ENCODE measurements around the gene THEM5.
"Not testable (repeated sequence)": the region's sequence is repeated elsewhere in the genome, so short reads cannot be mapped to it uniquely, and the experiment has no call there.

The THEM5 gene

DNA sequence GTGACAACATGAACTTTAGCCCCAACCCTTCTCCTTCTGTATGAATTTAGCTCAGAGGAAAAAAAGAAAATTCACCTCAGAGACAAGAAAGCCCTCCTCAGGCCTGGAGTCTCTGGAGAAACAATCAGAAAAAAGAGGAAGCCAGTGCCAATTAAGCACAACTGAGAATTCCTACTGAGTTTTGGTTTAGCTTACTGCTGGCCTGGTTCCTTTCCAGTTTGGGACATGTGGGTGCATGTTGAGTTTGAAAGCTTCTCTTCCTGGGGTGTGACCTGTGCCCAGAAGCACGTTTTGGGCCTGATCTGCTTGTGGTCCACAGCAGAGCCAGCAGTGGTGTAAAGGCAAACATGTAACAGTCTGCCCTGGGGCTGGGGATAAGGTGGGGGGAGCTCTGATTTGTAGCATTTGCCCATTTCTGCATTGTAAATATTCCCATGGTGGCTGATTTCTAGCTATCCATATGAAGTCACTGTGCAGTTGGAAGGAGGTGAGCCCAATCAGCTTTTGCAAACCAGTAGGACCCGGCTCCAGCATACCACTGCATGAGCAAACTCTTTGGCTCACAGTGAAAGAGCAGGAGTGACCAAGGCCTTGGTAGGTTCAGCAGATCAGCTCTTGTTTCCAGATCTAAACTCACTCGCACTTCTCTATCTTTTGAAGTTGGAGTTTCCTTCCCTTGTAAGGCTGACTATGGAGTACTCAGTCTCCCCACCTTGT, 4.7 kb upstream of the THEM5 start:
- Histone ChIP-seq H3K9ac (ENCODE audit: low read length) (no peak overlapping the region), H2AFZ (ENCODE audit: low read length) (no peak overlapping the region), H3F3A (ENCODE audit: insufficient read depth, low read length) (no peaks in the 10 kb centered on the region), H3K4me2 (ENCODE audit: low read depth, low read length) (no peak overlapping the region), H4K20me1 (ENCODE audit: insufficient read depth, low read length) (no peaks in the 10 kb centered on the region), H3K9me2 (replicated peaks; ENCODE audit: insufficient read depth, low read length) (no peaks in the 10 kb centered on the region), H3K4me1 (ENCODE audit: low read length) (peaks cover 10% of the 10 kb centered on the region), H3K36me3 (replicated peaks; ENCODE audit: insufficient read depth, low read length) (no peaks in the 10 kb centered on the region), H3K27me3 (replicated peaks; ENCODE audit: insufficient read depth, low read length) (no peaks in the 10 kb centered on the region), H3K79me2 (ENCODE audit: low read length) (no peaks in the 10 kb centered on the region), H3K9me3 (replicated peaks; ENCODE audit: insufficient read depth, low read length) (no peaks in the 10 kb centered on the region), H3K4me3 (ENCODE audit: low read length) (no peak overlapping the region), H3K27ac (ENCODE audit: low read length) (no peak overlapping the region)
- TF ChIP-seq EZH2phosphoT487 (IDR thresholded peaks at IDR 0.05; ENCODE audit: low read length) (no peak), EZH2 (optimal IDR thresholded peaks at IDR 0.05; ENCODE audit: low read depth, low read length) (no peak)
- TF ChIP-seq, protein P1, sequence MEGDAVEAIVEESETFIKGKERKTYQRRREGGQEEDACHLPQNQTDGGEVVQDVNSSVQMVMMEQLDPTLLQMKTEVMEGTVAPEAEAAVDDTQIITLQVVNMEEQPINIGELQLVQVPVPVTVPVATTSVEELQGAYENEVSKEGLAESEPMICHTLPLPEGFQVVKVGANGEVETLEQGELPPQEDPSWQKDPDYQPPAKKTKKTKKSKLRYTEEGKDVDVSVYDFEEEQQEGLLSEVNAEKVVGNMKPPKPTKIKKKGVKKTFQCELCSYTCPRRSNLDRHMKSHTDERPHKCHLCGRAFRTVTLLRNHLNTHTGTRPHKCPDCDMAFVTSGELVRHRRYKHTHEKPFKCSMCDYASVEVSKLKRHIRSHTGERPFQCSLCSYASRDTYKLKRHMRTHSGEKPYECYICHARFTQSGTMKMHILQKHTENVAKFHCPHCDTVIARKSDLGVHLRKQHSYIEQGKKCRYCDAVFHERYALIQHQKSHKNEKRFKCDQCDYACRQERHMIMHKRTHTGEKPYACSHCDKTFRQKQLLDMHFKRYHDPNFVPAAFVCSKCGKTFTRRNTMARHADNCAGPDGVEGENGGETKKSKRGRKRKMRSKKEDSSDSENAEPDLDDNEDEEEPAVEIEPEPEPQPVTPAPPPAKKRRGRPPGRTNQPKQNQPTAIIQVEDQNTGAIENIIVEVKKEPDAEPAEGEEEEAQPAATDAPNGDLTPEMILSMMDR (IDR thresholded peaks at IDR 0.05; ENCODE audit: low read length) = no peak
- no peak for DNase-seq

DNA sequence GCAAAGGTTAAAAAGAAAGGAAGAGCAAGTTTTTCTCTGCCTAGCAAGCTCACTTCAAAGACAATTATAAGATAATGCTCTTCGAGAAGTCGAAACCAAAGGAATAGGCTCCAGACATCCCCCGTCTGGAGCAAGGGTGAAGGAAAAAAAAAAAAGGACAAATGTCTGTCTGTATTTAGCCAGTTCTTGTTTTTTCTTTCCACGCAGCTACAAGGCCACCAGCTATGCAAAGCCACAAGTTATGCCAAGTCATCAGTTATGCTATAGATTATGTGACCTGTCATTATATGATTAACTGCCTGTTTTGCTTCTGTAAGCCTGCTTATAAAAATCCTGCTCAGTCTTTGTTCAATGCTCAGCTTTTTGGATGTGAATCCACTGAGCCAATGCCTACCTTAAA, 2.4 kb upstream of the THEM5 start:
- no peak for DNase-seq

DNA sequence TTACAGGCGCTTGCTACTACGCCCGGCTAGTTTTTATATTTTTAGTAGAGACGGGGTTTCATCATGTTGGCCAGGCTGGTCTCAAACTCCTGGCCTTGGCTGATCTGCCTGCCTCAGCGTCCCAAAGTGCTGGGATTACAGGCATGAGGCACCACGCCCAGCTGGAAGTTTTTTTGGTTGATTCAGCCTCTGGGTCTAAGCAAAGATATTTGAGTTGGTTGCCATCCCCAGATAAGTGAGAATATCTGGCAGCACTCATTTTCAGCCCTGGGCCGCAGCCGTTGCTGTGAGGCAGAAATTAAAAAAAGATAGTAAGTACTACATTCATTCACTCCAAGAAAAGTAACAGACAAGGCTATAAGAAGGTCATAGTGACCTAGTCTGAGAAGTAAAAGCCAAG, 2.0 kb upstream of the THEM5 start:
- not testable (repeated sequence) for H3K79me2 ChIP-seq (ENCODE audit: low read length); DNase-seq; H4K20me1 ChIP-seq (ENCODE audit: insufficient read depth, low read length); H3K27ac ChIP-seq (ENCODE audit: low read length); H3K4me3 ChIP-seq (ENCODE audit: low read length); H3K27me3 ChIP-seq (replicated peaks; ENCODE audit: insufficient read depth, low read length); H2AFZ ChIP-seq (ENCODE audit: low read length); H3F3A ChIP-seq (ENCODE audit: insufficient read depth, low read length); H3K4me2 ChIP-seq (ENCODE audit: low read depth, low read length); H3K36me3 ChIP-seq (replicated peaks; ENCODE audit: insufficient read depth, low read length); H3K9me3 ChIP-seq (replicated peaks; ENCODE audit: insufficient read depth, low read length); H3K9ac ChIP-seq (ENCODE audit: low read length); H3K4me1 ChIP-seq (ENCODE audit: low read length); H3K9me2 ChIP-seq (replicated peaks; ENCODE audit: insufficient read depth, low read length)

More for the DNA sequence above, 2.4 kb upstream of the THEM5 start:
- TF ChIP-seq, protein P1 (IDR thresholded peaks at IDR 0.05; ENCODE audit: low read length) = no peak
- TF ChIP-seq EZH2 (optimal IDR thresholded peaks at IDR 0.05; ENCODE audit: low read depth, low read length) (no peak), EZH2phosphoT487 (IDR thresholded peaks at IDR 0.05; ENCODE audit: low read length) (no peak)
- H3K79me2 ChIP-seq (ENCODE audit: low read length) = no peaks in the 10 kb centered on the region
- no peak overlapping the region for H3K27ac ChIP-seq (ENCODE audit: low read length)
- H3K4me3 ChIP-seq (ENCODE audit: low read length) = no peak overlapping the region
- no peak overlapping the region for H2AFZ ChIP-seq (ENCODE audit: low read length)
- no peaks in the 10 kb centered on the region for H3K4me1 ChIP-seq (ENCODE audit: low read length)
- no peaks in the 10 kb centered on the region for H3K36me3 ChIP-seq (replicated peaks; ENCODE audit: insufficient read depth, low read length)
- H3K9ac ChIP-seq (ENCODE audit: low read length) = no peak overlapping the region
- no peaks in the 10 kb centered on the region for H3F3A ChIP-seq (ENCODE audit: insufficient read depth, low read length)
- H3K9me2 ChIP-seq (replicated peaks; ENCODE audit: insufficient read depth, low read length) = no peaks in the 10 kb centered on the region
- H3K4me2 ChIP-seq (ENCODE audit: low read depth, low read length) = no peak overlapping the region
- no peaks in the 10 kb centered on the region for H4K20me1 ChIP-seq (ENCODE audit: insufficient read depth, low read length)
- H3K9me3 ChIP-seq (replicated peaks; ENCODE audit: insufficient read depth, low read length) = no peaks in the 10 kb centered on the region
- no peaks in the 10 kb centered on the region for H3K27me3 ChIP-seq (replicated peaks; ENCODE audit: insufficient read depth, low read length)

DNA sequence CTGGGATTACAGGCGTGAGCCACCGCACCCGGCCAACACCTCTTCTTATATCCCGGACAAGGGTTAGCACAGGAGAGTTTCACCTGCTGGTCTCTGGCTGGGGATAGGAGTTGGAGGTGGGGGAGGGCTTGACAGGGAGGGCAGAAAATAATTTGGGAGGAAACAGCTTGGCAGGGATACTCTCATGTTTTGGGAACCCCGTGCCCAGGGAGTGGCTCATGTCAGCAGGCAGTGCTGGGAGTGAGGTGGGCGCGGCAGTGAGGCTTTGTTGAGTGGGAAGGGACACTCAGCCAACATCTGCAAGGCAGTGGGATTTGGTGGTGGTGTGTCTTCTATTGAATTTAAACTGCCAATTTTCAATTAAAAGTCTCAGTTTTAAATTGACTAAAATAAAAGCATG, 1.1 kb upstream of the THEM5 start:
- H3K9ac ChIP-seq (ENCODE audit: low read length) = no peak overlapping the region
- TF ChIP-seq EZH2phosphoT487 (IDR thresholded peaks at IDR 0.05; ENCODE audit: low read length) (no peak), EZH2 (optimal IDR thresholded peaks at IDR 0.05; ENCODE audit: low read depth, low read length) (no peak)
- TF ChIP-seq, protein P1 (IDR thresholded peaks at IDR 0.05; ENCODE audit: low read length) = no peak
- H3K9me2 ChIP-seq (replicated peaks; ENCODE audit: insufficient read depth, low read length) = no peaks in the 10 kb centered on the region
- H3K4me2 ChIP-seq (ENCODE audit: low read depth, low read length) = no peak overlapping the region
- H4K20me1 ChIP-seq (ENCODE audit: insufficient read depth, low read length) = no peaks in the 10 kb centered on the region
- no peak overlapping the region for H3K4me3 ChIP-seq (ENCODE audit: low read length)
- no peaks in the 10 kb centered on the region for H3K79me2 ChIP-seq (ENCODE audit: low read length)
- H3K9me3 ChIP-seq (replicated peaks; ENCODE audit: insufficient read depth, low read length) = no peaks in the 10 kb centered on the region
- no peak overlapping the region for H3K27ac ChIP-seq (ENCODE audit: low read length)
- no peaks in the 10 kb centered on the region for H3K27me3 ChIP-seq (replicated peaks; ENCODE audit: insufficient read depth, low read length)
- no peaks in the 10 kb centered on the region for H3F3A ChIP-seq (ENCODE audit: insufficient read depth, low read length)
- H2AFZ ChIP-seq (ENCODE audit: low read length) = no peak overlapping the region
- no peaks in the 10 kb centered on the region for H3K36me3 ChIP-seq (replicated peaks; ENCODE audit: insufficient read depth, low read length)
- no peak for DNase-seq
- H3K4me1 ChIP-seq (ENCODE audit: low read length) = no peaks in the 10 kb centered on the region

Measured in MM.1S (cell line).